Panc1 (cell line): ENCODE data around the gene CROCC2. TPM values are rescaled to one million over a fixed set of nuclear protein-coding genes. Genes with fewer than 3 reads are reported as not detected.

Experiments
- ATAC-seq: fragments of 200-7000 bp; cut with Tn5 transposase; 2 replicates; pipeline ENCODE4 v1.9.1; 2020; ENCODE audit warnings: mild to moderate bottlenecking, moderate library complexity
- BruUV-seq: library from RNA; stranded (reverse); fragments of 400-500 nt; replicated peaks from 2 replicates; lab custom pipeline; 2021; lab: Mats Ljungman, UMichigan
- CTCF ChIA-PET: fragments of 300-600 bp; sonication (Branson Sonifier 250); formaldehyde crosslinking; loops from one replicate; lab custom pipeline; 2022; ENCODE audit warnings: antibody characterized with exemption; lab: Charles Lee
- POLR2A ChIA-PET: fragments of 300-600 bp; sonication (Branson Sonifier 250); formaldehyde crosslinking; loops from one replicate; lab custom pipeline; 2022; ENCODE audit warnings: antibody characterized with exemption; lab: Charles Lee
- DNase-seq: peaks from one replicate; pipeline ENCODE4 v3.0.0-alpha.2; 2010; ENCODE audit warnings: low read depth, low spot score
- H3K27ac ChIP-seq: 2 replicates; pipeline ENCODE4 v1.5.1; 2011; ENCODE audit warnings: mild to moderate bottlenecking, low read length, inconsistent platforms
- H3K27me3 ChIP-seq: fragments of 200-500 bp; sonication (Bioruptor generic); 2 replicates; pipeline ENCODE4 v1.6.0; 2014; ENCODE audit warnings: low read length, inconsistent platforms; ENCODE audit not compliant: control insufficient read depth, insufficient read depth
- H3K36me3 ChIP-seq: fragments of 200-500 bp; sonication (Bioruptor generic); 2 replicates; pipeline ENCODE4 v1.5.1; 2014; ENCODE audit warnings: inconsistent platforms, mild to moderate bottlenecking, low read length, moderate library complexity; ENCODE audit not compliant: control insufficient read depth, insufficient read depth
- H3K4me1 ChIP-seq: 2 replicates; pipeline ENCODE4 v1.5.1; 2011; ENCODE audit warnings: inconsistent platforms, mild to moderate bottlenecking, low read length, moderate library complexity; ENCODE audit not compliant: control insufficient read depth, insufficient read depth
- H3K4me3 ChIP-seq, 2 experiments: 2 replicates each; pipeline ENCODE4 v1.5.1; 2011 to 2012; ENCODE audit warnings: low read depth in 2 of 2, low read length in 2 of 2, mild to moderate bottlenecking in 2 of 2, inconsistent platforms in 1 of 2, moderate library complexity in 1 of 2
- H3K9me3 ChIP-seq: fragments of 200-500 bp; sonication (Bioruptor generic); 2 replicates; pipeline ENCODE4 v1.5.1; 2014; ENCODE audit warnings: low read depth, mild to moderate bottlenecking, inconsistent platforms, low read length, moderate library complexity; ENCODE audit not compliant: control insufficient read depth, insufficient read depth
- CTCF ChIP-seq: fragments of 450-650 bp; IDR thresholded peaks from 2 replicates; pipeline ENCODE4 v1.5.1; 2017; ENCODE audit warnings: mild to moderate bottlenecking
- POLR2AphosphoS5 ChIP-seq: IDR thresholded peaks from 2 replicates; pipeline ENCODE4 v1.6.1; 2012; ENCODE audit warnings: mild to moderate bottlenecking, low read depth, low read length, moderate library complexity
- REST ChIP-seq, 2 experiments: IDR thresholded peaks; 2 replicates each; pipeline ENCODE4 v1.6.1; 2011 to 2012; ENCODE audit warnings: low read depth in 2 of 2, control low read depth in 1 of 2, low read length in 1 of 2, mild to moderate bottlenecking in 1 of 2, moderate library complexity in 1 of 2; ENCODE audit not compliant: insufficient read depth in 1 of 2
- SIN3A ChIP-seq: IDR thresholded peaks from 2 replicates; pipeline ENCODE4 v1.6.1; 2012; ENCODE audit warnings: low read depth, mild to moderate bottlenecking, low read length, moderate library complexity, borderline replicate concordance; ENCODE audit not compliant: insufficient read depth
- TCF7L2 ChIP-seq: IDR thresholded peaks from 2 replicates; pipeline ENCODE4 v1.6.1; 2011; ENCODE audit warnings: mild to moderate bottlenecking, low read depth, low read length, inconsistent platforms
- in situ Hi-C: cut with HindIII; loops from 2 replicates; pipeline ENCODE4 v1.10.0; 2016; ENCODE audit warnings: low sequenced_read_pairs, low pct_unique_long_range_greater_than_20kb
- intact Hi-C: fragments of 100-400 bp; cut with micrococcal nuclease; formaldehyde crosslinking; loops from one replicate; pipeline ENCODE4 v1.10.0; 2022; ENCODE audit not compliant: unreplicated experiment
- total RNA-seq: library from RNA; stranded (reverse); gene quantifications from one replicate; pipeline ENCODE4 v1.2.1, GENCODE V29; 2021; ENCODE audit not compliant: unreplicated experiment

CROCC2 gene
- total RNA-seq, 1 experiment from 2014 or later = 0.23 TPM

GRCh38 chr2:240858321-240858720 is 47.8 kb upstream of the CROCC2 start:
- ChIA-PET POLR2A (interaction anchor here (0.5 kb wide), 1 partner anchor 290 kb away, joined by 3 read pairs; no protein-coding TSS in a partner anchor), CTCF (no interaction called here)
- no peaks in the 10 kb centered on the region for H3K27me3 ChIP-seq
- no TSS peak for BruUV-seq
- DNase-seq = no peak
- H3K27ac ChIP-seq = no peak overlapping the region
- no peaks in the 10 kb centered on the region for H3K4me1 ChIP-seq
- intact Hi-C loops = no loop called here
- H3K36me3 ChIP-seq = no peaks in the 10 kb centered on the region
- in situ Hi-C loops = no loop called here
- TF ChIP-seq POLR2AphosphoS5 = no peak
- TF ChIP-seq REST (IDR thresholded peaks at IDR 0.05; ENCODE audit: insufficient read depth in 1 of 2, low read depth in 2 of 2, low read length in 1 of 2) = no peak
- TF ChIP-seq TCF7L2 = no peak
- TF ChIP-seq SIN3A = no peak
- no peak for TF ChIP-seq CTCF
- ATAC-seq = no peak
- H3K9me3 ChIP-seq = peaks cover 6% of the 10 kb centered on the region; the same call in 1 of the 2 replicates
- H3K4me3 ChIP-seq = no peak overlapping the region

GRCh38 chr2:240858871-240859270 is 47.3 kb upstream of the CROCC2 start:
- H3K36me3 ChIP-seq = no peaks in the 10 kb centered on the region
- ATAC-seq (no peak), DNase-seq (no peak)
- no peaks in the 10 kb centered on the region; the same call in 1 of the 2 replicates for H3K27me3 ChIP-seq
- intact Hi-C loops (no loop called here), in situ Hi-C loops (no loop called here)
- no peak overlapping the region for H3K27ac ChIP-seq
- no peaks in the 10 kb centered on the region for H3K4me1 ChIP-seq
- peaks cover 6% of the 10 kb centered on the region; the same call in 1 of the 2 replicates for H3K9me3 ChIP-seq
- TF ChIP-seq CTCF = no peak
- TF ChIP-seq TCF7L2 = no peak
- TF ChIP-seq REST (IDR thresholded peaks at IDR 0.05; ENCODE audit: insufficient read depth in 1 of 2, low read depth in 2 of 2, low read length in 1 of 2) = no peak
- TF ChIP-seq SIN3A = no peak
- no peak for TF ChIP-seq POLR2AphosphoS5
- ChIA-PET CTCF (no interaction called here), POLR2A (interaction anchor here (0.5 kb wide), 1 partner anchor 290 kb away, joined by 3 read pairs; no protein-coding TSS in a partner anchor)
- no TSS peak for BruUV-seq
- H3K4me3 ChIP-seq = no peak overlapping the region
